Ramos (cell line): ENCODE results near the gene NEU3.
"Not testable (repeated sequence)": the region's sequence is repeated elsewhere in the genome, so short reads cannot be mapped to it uniquely, and the experiment has no call there.

Experiments used
- in situ Hi-C: fragments of 300-500 bp; cut with MboI; formaldehyde crosslinking; loops from one replicate; pipeline ENCODE4 v1.14.3; 2022; ENCODE audit warnings: low sequenced_read_pairs; ENCODE audit not compliant: unreplicated experiment

NEU3 gene

DNA sequence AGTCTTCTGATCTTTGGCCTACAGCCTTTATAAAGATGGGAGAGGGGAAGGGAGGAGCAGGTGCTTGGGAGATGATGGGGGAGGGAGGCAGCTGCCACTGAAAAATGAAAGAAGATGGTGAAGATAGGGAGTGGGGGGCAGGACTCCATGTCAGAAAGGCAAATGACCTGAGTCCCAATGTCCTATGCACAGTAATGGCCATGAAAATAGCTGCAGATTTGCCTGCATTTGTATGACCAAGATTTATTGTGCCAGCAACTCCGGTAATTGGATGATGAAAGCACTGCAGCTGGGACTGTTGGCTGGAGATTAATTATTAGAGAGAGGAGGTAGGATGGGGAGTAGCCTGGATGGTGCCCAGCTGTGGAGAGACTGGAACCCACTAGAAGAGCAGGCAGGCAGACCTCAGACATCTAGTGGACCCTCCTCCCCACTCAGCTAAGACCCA, 36.1 kb downstream of the NEU3 start:
- in situ Hi-C loops, result loop anchor here (5.0 kb wide), 3 partner anchors 102 to 223 kb away; no protein-coding TSS in a partner anchor

DNA sequence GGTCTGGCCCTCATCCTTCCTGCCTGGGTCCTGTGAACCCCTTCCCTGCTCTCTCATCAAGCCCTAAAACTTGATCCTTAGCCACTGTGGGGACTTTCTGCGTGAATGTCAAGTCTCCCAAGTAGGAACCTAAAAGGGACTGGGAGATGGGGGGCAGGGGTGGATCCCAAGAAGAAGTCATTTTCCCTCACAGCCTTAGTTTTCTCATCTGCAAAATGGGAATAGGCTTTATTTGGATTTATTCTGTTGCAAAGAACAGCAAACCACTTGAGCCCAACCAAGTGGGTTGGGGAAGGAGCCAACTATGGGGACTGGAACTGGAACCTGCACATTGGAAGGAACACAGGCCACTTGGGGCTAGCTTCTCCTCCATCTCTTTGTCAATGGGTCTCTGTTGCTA, 36.8 kb downstream of the NEU3 start:
- in situ Hi-C loops, result loop anchor here (5.0 kb wide), 1 partner anchor 103 kb away; no protein-coding TSS in a partner anchor

DNA sequence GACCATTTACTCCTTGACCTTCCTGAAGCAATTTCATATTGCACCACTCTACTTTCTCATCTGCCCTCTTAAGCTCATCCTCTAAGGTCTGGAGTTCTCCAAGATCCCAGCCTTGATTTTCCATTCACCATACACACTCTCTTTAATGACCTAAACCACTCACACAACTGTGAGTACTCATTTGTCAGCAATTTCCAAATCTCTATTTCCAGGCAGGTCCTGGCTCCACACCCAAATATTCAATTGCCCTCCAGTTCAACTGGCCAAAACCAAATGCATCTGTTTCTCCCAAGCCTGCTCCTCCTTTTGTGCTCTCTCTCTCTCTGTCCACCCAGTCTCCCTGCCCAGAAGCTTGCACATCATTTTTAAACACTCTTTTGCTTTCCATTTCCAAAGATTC, 39.6 kb downstream of the NEU3 start:
- in situ Hi-C loops, result loop anchor here (5.0 kb wide), 1 partner anchor 106 kb away; no protein-coding TSS in a partner anchor

DNA sequence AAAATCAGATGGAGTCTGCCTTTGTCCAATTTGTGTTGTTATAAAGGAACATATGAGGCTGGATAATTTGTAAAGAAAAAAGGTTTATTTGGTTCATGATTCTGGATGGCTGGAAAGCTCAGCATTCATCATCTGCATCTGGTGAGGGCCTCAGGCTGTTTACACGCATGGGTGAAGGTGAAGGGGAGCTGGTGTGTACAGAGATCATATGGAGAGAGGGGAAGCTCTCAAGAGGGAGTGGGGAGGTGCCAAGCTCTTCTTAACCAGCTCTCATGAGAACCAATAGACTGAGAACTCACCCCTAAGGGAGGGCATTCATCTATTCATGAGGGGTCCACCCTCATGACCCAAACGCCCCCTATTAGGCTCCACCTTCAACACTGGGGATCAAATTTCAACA, 40.0 kb downstream of the NEU3 start:
- in situ Hi-C loops, result loop anchor here (5.0 kb wide), 1 partner anchor 106 kb away; no protein-coding TSS in a partner anchor

DNA sequence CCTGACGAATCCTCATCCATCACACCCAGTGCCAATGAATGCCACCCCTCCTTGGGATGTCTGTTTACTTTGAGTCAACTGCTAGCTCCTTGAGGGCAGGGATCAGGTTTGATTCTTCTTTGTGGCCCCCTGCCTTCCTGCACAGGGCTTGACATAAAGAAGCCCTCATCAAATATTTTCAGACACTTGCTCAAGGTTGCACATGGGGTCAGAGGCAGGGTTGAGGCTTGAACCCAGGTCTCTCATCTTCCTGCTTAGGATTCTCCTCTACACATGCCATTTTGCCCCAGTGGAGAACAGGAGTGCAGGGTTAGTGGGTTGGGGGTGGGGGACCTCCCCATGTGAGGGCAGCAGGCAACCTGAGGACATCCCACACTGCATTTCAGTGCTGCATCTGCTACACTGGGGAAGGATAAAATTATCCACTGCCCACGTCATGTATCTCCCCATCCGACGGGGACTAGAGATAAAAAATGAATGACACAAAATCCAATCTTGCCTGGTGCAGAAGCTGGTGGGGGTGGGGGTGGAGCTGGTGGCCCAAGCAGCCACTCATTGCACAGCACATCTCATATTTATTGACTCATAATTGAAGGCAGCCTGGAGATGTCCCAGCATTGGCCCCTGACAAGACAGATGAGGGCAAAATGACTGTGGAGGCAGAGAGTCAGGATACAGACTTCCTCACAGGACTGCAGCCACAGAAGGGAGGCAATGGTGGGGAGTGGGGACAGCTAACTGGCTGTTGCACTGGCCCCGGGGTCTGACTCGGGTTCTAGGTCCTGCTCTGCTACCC, 41.3 kb downstream of the NEU3 start:
- in situ Hi-C loops, result loop anchor here (5.0 kb wide), 1 partner anchor 108 kb away; no protein-coding TSS in a partner anchor

DNA sequence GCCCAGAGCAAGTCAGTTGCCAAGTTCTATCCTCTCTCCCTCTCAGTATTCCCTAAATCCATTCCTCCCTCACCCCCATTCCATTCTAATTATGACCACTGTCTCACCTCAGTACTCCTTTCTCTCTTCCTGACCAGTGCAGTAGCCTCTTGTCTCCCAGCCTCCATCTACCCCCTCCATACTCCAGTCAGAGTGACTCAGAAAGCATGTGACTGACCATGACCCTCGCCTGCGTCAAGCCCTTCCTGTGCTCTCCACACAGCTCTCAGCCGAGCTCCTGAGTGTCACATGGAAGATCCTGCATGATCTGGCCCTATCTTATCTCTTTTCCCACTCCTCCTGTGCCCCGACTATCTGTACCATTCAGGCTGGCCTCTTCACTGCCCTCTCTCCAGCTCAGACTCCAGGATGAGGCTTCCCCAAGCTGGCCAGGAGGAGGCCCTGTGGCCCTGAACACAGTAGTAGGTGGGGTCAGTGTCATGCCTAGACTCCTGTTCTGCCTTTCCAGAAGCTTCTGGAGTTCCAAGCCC, 42.6 kb downstream of the NEU3 start:
- in situ Hi-C loops, result no loop called here

DNA sequence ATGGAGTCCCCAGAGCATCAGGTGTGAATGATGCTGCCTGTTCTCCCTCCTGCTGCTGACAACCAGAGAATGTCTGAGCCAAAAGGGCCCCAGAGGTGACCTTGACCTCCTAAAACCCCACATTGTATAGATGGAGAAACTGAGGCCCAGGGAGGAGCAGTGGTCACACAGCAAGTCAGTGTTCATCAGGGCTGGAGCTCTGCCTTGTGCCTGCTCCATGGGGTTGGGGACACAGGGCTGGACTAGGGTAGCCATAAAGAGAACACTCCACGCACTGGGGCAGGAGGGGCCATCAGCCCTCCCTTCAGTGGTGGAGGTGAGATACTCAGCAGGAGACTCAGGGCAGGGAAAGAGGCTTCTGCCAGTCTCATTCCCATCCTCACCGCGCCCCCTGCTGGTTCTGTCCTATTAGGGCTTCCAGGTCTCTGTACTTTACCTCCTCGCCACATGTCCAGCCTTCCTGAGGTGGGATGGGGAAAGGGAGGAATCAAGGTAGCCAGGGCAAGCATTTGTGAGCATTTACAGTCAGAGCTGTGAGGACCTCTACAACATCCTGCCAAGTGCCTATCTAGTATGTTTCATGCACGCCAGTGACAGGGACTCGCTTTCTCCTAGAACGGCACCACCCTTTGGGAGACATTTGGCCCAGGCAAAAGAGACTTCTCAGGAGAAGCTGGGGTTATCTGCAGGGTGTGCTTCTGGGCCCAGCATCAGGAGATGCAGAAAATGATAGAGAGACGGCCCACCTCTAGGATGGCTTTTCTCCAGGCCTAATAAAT, 43.2 kb downstream of the NEU3 start:
- in situ Hi-C loops, result no loop called here

DNA sequence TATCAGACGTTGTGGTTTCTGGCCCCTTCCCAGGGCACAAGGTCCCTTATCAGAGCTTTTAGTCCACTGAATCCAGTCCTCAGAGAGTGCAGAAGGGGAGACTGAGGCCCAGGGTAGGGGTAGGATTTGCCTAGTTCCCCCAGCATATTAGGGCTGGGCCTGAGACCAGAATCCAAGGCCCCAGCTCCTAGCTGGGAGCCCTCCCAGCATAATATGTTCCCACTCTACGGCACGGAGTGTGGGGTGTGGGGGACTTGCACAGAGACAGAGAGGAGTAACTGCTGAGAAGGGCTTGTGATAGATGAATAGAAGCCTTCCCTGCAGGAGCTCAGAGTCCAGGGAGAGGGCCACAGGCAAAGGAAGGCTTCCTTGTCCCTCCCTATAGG, 43.8 kb downstream of the NEU3 start:
- in situ Hi-C loops, result no loop called here

DNA sequence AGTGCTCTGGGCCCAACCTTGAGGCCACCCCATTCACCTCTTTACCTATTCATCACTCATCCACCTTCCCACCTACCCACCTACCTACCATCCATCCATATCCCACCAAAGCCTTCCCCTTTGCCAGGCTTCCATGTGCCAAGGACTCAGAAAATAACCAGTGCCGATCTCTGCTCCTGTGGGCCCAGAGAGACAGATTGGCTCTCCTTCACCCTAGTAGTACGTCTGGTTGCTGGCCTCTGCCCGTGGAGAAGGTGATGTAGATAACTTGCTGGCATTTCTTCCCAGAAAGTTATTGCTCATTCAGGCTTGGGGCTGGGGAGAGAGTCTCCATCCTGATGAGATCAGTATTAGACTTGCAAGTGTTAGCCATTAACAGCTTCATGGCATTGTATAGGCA, 45.2 kb downstream of the NEU3 start:
- in situ Hi-C loops, result no loop called here

DNA sequence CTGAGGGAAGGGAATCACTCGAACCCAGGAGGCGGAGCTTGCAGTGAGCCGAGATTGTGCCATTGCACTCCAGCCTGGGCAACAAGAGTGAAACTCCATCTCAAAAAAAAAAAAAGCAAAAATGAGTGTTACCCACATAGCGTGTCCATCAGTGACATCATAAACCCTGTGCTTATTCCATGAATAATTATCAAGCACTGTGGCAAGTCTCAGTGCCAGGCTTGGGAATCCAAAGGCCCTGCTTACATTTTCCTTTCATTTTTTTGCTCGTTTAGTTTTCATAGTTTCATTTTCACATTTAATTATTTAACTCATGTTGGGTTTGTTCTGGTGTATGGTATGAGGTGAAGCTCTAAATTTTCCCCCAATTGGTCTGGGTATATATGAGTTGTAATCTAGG, 46.5 kb downstream of the NEU3 start:
- in situ Hi-C loops, result no loop called here

DNA sequence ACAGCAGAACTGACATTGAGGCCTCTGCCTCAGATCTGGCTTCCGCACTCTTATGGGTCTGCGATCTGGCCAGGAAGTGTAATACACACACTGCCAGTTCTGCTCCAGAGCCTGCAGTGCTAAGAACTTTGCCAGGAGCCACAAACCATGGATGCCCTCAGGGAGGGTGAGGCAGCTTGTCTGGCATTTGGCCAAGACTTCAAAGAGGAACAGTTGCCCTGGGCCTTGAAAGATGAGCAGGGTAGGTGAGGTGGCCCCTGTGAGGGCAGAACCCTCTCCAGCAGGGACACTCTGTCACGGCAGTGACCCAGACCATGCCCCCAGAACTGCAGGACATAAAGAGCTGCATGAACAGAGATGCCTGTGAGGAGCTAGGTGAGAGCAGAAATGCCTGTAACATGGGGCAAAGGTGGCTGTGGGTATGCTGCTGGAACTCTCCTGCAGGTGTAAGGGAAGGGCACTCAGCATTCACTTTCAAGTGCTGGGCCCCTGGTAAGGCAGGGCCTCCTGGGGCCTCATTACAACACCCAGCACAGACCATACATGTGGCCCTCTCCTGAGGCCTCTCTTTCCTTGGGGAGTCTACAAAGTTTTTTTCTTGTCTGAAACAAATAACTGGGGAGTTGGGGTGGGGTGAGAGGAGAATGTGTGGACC, 47.3 kb downstream of the NEU3 start:
- in situ Hi-C loops, result no loop called here

DNA sequence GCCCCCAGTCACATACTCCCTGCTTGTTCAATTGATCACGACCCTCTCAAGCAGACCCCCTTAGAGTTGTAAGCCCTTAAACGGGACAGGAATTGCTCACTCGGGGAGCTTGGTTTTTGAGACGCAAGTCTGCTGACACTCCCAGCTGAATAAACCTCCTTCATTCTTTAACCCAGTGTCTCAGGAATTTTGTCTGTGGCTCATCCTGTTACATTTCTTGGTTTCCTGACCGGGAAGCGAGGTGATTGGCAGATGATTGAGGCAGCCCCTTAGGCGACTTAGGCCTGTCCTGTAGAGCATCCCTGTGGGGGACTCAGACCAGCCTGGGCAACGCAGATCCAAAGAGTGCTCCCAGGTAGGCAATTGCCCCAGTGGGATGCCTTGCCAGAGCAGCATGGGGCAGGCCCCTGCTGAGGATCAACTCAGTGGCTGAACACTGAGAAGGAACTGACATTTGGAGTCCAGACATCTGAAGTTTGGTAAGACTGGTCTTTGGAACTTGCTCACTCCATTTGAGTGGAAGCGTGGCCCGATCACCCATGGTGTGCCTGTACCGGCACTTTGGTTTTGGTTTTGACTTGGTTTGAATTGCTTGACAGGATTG, 51.5 kb downstream of the NEU3 start:
- in situ Hi-C loops, result no loop called here

DNA sequence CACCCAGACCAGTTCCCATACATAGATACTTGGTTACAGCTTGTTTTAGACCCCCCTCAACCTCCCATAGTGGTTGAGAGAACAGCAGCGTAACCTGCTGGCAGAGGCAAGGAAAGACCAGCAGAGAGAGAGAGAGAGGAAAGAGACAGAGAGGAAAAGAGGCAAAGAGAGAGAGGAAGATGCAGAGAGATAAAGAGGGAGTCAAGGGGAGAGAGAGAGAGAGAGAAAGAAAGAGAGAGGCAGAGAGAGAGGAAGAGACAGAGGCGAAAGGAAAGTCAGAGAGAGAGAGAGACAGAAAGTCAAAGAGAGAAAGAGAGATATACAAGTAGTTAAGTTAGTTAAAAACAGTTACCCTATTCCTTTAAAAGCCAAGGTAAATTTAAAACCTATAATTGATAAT, 52.5 kb downstream of the NEU3 start:
- in situ Hi-C loops, result no loop called here

DNA sequence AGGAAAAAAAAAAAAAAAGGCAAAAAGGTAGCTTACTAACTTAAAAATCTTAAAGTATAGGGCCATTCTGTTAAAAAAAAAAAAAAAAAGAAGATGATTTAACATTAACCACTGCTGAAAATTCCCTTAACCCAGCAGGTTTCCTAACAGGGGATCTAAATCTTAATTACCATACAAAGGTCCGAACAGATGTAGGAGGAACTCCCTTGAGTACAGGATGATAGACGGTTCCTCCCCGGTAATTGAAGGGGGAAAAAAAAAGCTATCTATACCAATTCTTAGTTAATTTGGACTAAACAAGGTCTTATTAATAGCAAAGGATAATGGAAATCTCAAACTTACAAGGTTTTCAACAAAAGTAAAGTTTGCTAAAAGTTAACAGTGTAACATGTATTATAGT, 53.1 kb downstream of the NEU3 start:
- in situ Hi-C loops, result not testable (repeated sequence)

DNA sequence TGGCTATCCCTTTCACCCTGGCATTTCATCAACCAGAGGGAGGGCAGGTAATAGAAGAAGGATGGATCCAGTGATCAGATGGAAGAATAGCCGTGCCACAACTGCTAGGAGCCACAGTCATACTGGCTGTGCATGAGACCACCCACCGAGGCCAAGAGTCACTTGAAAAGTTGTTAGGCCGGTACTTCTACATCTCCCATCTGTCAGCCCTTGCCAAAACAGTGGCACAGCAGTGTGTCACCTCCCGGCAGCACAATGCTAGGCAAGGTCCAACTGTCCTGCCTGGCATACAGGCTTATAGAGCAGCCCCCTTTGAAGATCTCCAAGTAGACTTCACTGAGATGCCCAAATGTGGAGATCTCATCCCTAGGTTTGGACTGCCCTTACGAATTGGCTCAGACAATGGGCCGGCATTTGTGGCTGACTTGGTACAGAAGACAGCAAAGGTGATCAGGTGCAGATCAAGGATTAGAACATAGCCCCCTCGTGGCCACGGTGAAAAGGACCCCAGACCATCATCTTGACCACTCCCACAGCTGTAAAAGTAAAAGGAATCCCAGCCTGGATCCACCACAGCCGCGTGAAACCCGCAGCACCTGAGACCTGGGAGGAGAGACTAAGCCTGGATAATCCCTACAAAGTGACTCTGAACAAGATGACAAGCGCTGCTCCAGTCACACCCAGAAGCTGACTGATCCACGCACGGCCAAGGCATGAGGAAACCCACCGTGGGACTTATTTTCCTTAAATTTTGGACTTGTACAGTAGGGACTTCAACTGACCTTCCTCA, 55.8 kb downstream of the NEU3 start:
- in situ Hi-C loops, result not testable (repeated sequence)

DNA sequence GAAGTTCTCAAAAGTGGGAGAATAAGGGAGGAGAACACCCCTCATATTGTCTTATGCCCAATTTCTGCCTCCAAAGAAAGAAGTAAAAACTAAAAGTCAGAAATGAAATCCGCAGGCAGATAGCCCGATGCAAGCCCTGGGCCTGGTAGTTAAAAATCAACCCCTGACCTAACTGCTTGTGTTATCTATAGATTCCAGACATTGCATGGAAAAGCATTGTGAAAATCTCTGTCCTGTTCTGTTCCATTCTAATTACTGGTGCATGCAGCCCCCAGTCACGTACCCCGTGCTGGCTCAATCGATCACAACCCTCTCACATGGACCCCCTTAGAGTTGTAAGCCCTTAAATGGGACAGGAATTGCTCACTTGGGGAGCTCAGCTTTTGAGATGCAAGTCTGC, 57.9 kb downstream of the NEU3 start:
- in situ Hi-C loops, result not testable (repeated sequence)

DNA sequence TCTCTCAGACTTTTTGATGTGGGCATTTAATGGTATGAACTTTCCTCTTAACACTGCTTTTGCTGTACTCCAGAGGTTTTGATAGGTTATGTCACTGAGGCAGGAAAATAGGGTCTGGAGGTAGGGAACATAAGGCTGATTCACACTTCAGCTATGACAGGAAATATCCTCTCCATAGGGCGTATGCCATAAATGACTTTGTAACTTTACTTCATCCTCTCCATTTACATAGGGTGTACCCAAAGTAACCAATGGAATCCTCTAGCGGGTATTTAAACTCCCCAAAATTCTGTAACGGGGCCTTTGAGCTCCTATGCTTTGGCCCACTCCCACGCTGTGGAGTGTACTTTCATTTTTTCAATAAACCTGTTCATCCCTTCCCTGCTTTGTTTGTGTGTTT, 58.5 kb downstream of the NEU3 start:
- in situ Hi-C loops, result no loop called here

DNA sequence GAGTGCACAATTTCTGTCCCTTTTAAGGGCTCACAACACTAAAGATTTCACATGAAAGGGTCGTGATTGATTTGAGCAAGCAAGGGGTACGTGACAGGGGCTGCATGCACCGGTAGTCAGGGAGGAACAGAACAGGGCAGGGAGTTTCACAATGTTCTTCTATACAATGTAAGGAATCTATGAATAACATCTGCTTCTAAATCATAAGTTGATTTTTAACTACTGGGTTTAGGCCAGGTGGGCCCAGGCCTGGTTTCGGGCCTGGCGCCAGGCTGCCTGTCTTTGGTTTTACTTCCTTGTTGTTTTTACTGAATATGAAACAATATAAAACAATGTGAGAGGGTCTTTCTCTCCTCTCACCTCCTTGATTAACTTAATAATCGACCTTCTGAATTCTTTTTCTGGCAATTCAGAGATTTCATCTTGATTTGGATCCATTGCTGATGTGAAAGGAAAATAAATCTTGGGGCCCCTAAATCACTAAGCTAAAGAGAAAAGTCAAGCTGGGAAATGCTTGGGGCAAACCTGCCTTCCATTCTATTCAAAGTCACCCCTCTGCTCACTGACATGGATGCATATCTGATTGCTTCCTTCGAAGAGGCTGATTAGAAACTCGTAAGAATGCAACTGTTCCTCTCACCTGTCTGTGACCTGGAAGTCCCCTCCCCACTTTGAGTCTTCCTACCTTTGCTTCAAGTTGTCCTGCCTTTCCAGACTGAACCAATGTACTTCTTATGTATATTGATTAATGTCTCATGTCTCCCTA, 61.0 kb downstream of the NEU3 start:
- in situ Hi-C loops, result not testable (repeated sequence)

DNA sequence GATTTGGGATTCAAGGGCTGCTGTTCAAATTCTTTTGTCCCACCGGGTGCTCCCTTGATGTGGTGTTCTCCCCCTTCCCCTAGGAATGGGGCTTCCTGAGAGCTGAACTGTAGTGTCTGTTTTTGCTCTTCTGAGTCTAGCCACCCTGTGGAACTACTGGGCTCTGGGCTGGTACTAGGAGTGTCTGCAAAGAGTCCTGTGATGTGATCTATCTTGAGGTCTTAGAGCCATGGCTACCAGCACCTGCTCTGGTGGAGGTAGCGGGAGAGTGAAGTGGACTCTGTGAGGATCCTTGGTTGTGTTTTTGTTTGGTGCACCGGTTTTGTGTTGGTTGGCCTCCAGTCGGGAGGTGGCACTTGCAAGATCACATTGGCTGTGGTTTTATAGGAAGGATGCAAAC, 61.8 kb downstream of the NEU3 start:
- in situ Hi-C loops, result no loop called here
